ENCODE measurements around the gene PF4V1. TPM values are rescaled to one million over a fixed set of nuclear protein-coding genes. Genes with fewer than 3 reads are reported as not detected.

Gene PF4V1
- total and polyA plus RNA-seq, 9 of the 15 experiments (the other 6 are each of a cell fraction or from before 2014, with no cell fraction given), result not detected

DNA sequence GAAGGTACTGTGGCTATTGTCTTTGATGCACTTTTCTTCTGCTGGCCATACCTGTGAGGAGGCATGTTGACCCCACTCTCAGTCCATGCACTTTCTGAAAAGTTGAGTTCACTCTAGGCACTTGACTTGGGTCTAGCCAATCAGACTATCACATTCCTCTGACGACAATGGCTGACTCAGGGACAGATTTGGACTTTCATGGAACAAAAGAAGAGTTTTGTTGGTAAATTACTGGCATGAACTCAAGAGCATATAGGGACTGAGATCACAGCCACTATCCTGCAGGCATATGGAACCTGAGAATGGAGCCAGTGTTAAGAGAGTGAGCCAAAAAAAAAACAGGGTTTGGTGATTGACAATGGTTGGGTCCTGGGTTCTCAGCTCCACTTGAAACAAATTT lies 41.3 kb upstream of the PF4V1 start (continued):
- TF ChIP-seq, protein P1, sequence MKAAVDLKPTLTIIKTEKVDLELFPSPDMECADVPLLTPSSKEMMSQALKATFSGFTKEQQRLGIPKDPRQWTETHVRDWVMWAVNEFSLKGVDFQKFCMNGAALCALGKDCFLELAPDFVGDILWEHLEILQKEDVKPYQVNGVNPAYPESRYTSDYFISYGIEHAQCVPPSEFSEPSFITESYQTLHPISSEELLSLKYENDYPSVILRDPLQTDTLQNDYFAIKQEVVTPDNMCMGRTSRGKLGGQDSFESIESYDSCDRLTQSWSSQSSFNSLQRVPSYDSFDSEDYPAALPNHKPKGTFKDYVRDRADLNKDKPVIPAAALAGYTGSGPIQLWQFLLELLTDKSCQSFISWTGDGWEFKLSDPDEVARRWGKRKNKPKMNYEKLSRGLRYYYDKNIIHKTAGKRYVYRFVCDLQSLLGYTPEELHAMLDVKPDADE (conservative IDR thresholded peaks at IDR 0.05; ENCODE audit: control insufficient read depth, low read depth, low read length), result no peak

DNA sequence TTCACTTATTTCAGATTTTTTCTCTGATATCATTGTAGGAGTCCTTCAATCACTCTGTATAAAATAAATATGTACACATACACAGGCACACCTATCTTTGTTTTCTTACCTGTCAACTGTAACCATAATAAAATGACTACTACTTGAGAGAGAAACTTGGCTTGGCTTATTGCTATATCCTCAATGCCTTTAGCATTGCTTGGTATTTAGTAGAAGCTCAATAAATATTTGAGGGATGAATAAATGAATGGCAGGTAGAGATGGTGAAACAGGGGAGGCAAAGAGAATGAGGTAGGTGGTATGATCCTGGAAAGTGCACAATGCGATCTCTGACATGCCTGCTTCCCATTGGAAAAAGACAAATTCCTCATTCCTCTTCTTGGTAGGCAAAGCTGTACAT lies 38.4 kb upstream of the PF4V1 start:
- H3K27me3 ChIP-seq (ENCODE audit: control insufficient read depth in 2 of 2, insufficient read depth in 2 of 2, low read length in 2 of 2), result no peaks in the 10 kb centered on the region
- H3K79me2 ChIP-seq (ENCODE audit: control insufficient read depth, insufficient read depth, low read length), result no peaks in the 10 kb centered on the region
- 86% methylated on average over 1 of the region's 1 CpG for WGBS (ENCODE audit: insufficient coverage, low coverage, missing lambda C conversion rate)
- no peaks in the 10 kb centered on the region for H3K9me1 ChIP-seq (ENCODE audit: control insufficient read depth, insufficient read depth, low read length)
- no peaks in the 10 kb centered on the region for H3K36me3 ChIP-seq (ENCODE audit: control insufficient read depth, insufficient read depth, low read length)
- no peak for FAIRE-seq
- no peak overlapping the region for H3K9ac ChIP-seq (ENCODE audit: insufficient read depth in 1 of 2, low read depth in 2 of 2, low read length in 2 of 2)
- H3K4me1 ChIP-seq (replicated peaks in 1 of 2; ENCODE audit: control insufficient read depth in 2 of 2, insufficient read depth in 2 of 2, low read length in 2 of 2), result no peaks in the 10 kb centered on the region
- CTCF ChIA-PET (ENCODE audit: low intra/inter-chr PET ratio), result no interaction called here
- intact Hi-C loops (cut with micrococcal nuclease), result no loop called here
- H3K4me3 ChIP-seq, result no peak overlapping the region
- no peaks in the 10 kb centered on the region for H3K9me3 ChIP-seq (replicated peaks; ENCODE audit: control insufficient read depth, insufficient read depth, low read depth, low read length)
- no peak overlapping the region for H3K4me2 ChIP-seq (ENCODE audit: insufficient read depth, low read length)
- no peak for ATAC-seq
- DNase-seq (ENCODE audit: extremely low read depth in 1 of 4, low spot score in 3 of 4), result no peak
- no peaks in the 10 kb centered on the region for H4K20me1 ChIP-seq (replicated peaks; ENCODE audit: control insufficient read depth, insufficient read depth, low read length)
- BruUV-seq (replicated peaks), result no TSS peak
- POLR2A ChIA-PET, result no interaction called here
- in situ Hi-C loops (cut with MboI), result no loop called here
- no peak overlapping the region for H3K27ac ChIP-seq (ENCODE audit: extremely low read depth, low read depth, low read length)
- H2AFZ ChIP-seq (ENCODE audit: low read depth, low read length), result no peak overlapping the region
- no peak for TF ChIP-seq ZNF444 (CRISPR knock-in tag; IDR thresholded peaks at IDR 0.05)
- no peak for TF ChIP-seq SPI1 (IDR thresholded peaks at IDR 0.05; ENCODE audit: borderline replicate concordance, low read depth, low read length)
- no peak for TF ChIP-seq ARID1B (IDR thresholded peaks at IDR 0.05)
- TF ChIP-seq, protein P2, sequence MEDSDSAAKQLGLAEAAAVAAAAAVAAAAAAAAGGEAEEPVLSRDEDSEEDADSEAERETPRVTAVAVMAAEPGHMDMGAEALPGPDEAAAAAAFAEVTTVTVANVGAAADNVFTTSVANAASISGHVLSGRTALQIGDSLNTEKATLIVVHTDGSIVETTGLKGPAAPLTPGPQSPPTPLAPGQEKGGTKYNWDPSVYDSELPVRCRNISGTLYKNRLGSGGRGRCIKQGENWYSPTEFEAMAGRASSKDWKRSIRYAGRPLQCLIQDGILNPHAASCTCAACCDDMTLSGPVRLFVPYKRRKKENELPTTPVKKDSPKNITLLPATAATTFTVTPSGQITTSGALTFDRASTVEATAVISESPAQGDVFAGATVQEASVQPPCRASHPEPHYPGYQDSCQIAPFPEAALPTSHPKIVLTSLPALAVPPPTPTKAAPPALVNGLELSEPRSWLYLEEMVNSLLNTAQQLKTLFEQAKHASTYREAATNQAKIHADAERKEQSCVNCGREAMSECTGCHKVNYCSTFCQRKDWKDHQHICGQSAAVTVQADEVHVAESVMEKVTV (CRISPR knock-in tag; IDR thresholded peaks at IDR 0.05), result no peak
- no peak for TF ChIP-seq RFX1 (IDR thresholded peaks at IDR 0.05)
- TF ChIP-seq GATAD2A (IDR thresholded peaks at IDR 0.05), result no peak
- TF ChIP-seq PHF21A (IDR thresholded peaks at IDR 0.05; ENCODE audit: borderline replicate concordance, low read depth), result no peak
- TF ChIP-seq, protein P3, sequence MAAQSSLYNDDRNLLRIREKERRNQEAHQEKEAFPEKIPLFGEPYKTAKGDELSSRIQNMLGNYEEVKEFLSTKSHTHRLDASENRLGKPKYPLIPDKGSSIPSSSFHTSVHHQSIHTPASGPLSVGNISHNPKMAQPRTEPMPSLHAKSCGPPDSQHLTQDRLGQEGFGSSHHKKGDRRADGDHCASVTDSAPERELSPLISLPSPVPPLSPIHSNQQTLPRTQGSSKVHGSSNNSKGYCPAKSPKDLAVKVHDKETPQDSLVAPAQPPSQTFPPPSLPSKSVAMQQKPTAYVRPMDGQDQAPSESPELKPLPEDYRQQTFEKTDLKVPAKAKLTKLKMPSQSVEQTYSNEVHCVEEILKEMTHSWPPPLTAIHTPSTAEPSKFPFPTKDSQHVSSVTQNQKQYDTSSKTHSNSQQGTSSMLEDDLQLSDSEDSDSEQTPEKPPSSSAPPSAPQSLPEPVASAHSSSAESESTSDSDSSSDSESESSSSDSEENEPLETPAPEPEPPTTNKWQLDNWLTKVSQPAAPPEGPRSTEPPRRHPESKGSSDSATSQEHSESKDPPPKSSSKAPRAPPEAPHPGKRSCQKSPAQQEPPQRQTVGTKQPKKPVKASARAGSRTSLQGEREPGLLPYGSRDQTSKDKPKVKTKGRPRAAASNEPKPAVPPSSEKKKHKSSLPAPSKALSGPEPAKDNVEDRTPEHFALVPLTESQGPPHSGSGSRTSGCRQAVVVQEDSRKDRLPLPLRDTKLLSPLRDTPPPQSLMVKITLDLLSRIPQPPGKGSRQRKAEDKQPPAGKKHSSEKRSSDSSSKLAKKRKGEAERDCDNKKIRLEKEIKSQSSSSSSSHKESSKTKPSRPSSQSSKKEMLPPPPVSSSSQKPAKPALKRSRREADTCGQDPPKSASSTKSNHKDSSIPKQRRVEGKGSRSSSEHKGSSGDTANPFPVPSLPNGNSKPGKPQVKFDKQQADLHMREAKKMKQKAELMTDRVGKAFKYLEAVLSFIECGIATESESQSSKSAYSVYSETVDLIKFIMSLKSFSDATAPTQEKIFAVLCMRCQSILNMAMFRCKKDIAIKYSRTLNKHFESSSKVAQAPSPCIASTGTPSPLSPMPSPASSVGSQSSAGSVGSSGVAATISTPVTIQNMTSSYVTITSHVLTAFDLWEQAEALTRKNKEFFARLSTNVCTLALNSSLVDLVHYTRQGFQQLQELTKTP (IDR thresholded peaks at IDR 0.05; ENCODE audit: low read depth in 1 of 2, partially characterized antibody in 2 of 2), result no peak
- no peak for TF ChIP-seq CAMTA2 (CRISPR knock-in tag; conservative IDR thresholded peaks at IDR 0.05)
- no peak for TF ChIP-seq ZNF124 (CRISPR knock-in tag; IDR thresholded peaks at IDR 0.05)
- TF ChIP-seq NR2C2 (CRISPR knock-in tag; IDR thresholded peaks at IDR 0.05), result no peak
- TF ChIP-seq NR2C2 (tag; IDR thresholded peaks at IDR 0.05), result no peak
- no peak for TF ChIP-seq TCFL5 (CRISPR knock-in tag; conservative IDR thresholded peaks at IDR 0.05)
- TF ChIP-seq KAT2B (IDR thresholded peaks at IDR 0.05; ENCODE audit: low read depth, low read length), result no peak
- TF ChIP-seq PTBP1 (IDR thresholded peaks at IDR 0.05; ENCODE audit: low read depth, low read length), result no peak
- no peak for TF ChIP-seq TRIM24 (IDR thresholded peaks at IDR 0.05)
